H9 (cell line): ENCODE measurements around the gene PITRM1. TPM values are rescaled to one million over a fixed set of nuclear protein-coding genes. Genes with fewer than 3 reads are reported as not detected.

Experiments used
- DNase-seq: peaks from one replicate; pipeline ENCODE4 v3.0.0-alpha.2; 2017
- H2AFZ ChIP-seq: one replicate; pipeline ENCODE4 v1.6.1; 2013; ENCODE audit warnings: mild to moderate bottlenecking, low read length, control low read depth, moderate library complexity
- H2AK5ac ChIP-seq: 2 replicates; pipeline ENCODE4 v1.6.1; 2013; ENCODE audit warnings: low read length, control low read depth, mixed read lengths; ENCODE audit not compliant: insufficient read length
- H2BK120ac ChIP-seq: one replicate; pipeline ENCODE4 v1.6.1; 2013; ENCODE audit warnings: low read depth, mild to moderate bottlenecking, low read length, control low read depth, inconsistent platforms; ENCODE audit not compliant: poor library complexity, severe bottlenecking
- H2BK12ac ChIP-seq: 2 replicates; pipeline ENCODE4 v1.6.1; 2013; ENCODE audit warnings: low read length, control low read depth, mixed read lengths, low read depth; ENCODE audit not compliant: insufficient read length
- H2BK15ac ChIP-seq: 2 replicates; pipeline ENCODE4 v1.6.1; 2013; ENCODE audit warnings: low read depth, low read length, control low read depth
- H2BK20ac ChIP-seq: one replicate; pipeline ENCODE4 v1.6.1; 2013; ENCODE audit warnings: low read depth, mild to moderate bottlenecking, low read length, control low read depth, inconsistent platforms; ENCODE audit not compliant: poor library complexity, severe bottlenecking
- H2BK5ac ChIP-seq: 2 replicates; pipeline ENCODE4 v1.6.1; 2013; ENCODE audit warnings: low read length, control low read depth, mixed read lengths; ENCODE audit not compliant: insufficient read length
- H3K14ac ChIP-seq: 2 replicates; pipeline ENCODE4 v1.6.1; 2013; ENCODE audit warnings: low read length, control low read depth; ENCODE audit not compliant: insufficient read depth
- H3K18ac ChIP-seq: 2 replicates; pipeline ENCODE4 v1.6.1; 2013; ENCODE audit warnings: low read depth, mild to moderate bottlenecking, mixed read lengths, low read length, control low read depth; ENCODE audit not compliant: insufficient read length
- H3K23ac ChIP-seq: 2 replicates; pipeline ENCODE4 v1.6.1; 2013; ENCODE audit warnings: low read length, control low read depth, mixed read lengths, low read depth; ENCODE audit not compliant: insufficient read length
- H3K23me2 ChIP-seq: 2 replicates; pipeline ENCODE4 v1.6.1; 2013; ENCODE audit warnings: low read depth, mild to moderate bottlenecking, mixed read lengths, low read length, control low read depth; ENCODE audit not compliant: insufficient read length, poor library complexity, severe bottlenecking
- H3K27ac ChIP-seq: 2 replicates; pipeline ENCODE4 v1.5.1; 2013; ENCODE audit warnings: low read length, control low read depth, mixed read lengths, low read depth; ENCODE audit not compliant: insufficient read length
- H3K27me3 ChIP-seq: 2 replicates; pipeline ENCODE4 v1.6.1; 2013; ENCODE audit warnings: low read length, control low read depth, inconsistent platforms; ENCODE audit not compliant: insufficient read depth
- H3K4ac ChIP-seq: 2 replicates; pipeline ENCODE4 v1.6.1; 2013; ENCODE audit warnings: low read depth, mild to moderate bottlenecking, control low read depth, inconsistent platforms, low read length, moderate library complexity
- H3K4me1 ChIP-seq: 2 replicates; pipeline ENCODE4 v1.6.1; 2013; ENCODE audit warnings: low read length, control low read depth, inconsistent platforms; ENCODE audit not compliant: insufficient read depth
- H3K4me2 ChIP-seq: 2 replicates; pipeline ENCODE4 v1.6.1; 2013; ENCODE audit warnings: low read length, control low read depth, mixed read lengths; ENCODE audit not compliant: insufficient read length, insufficient read depth
- H3K56ac ChIP-seq: 2 replicates; pipeline ENCODE4 v1.6.1; 2013; ENCODE audit warnings: low read depth, mild to moderate bottlenecking, mixed read lengths, low read length, control low read depth; ENCODE audit not compliant: insufficient read length
- H3K79me1 ChIP-seq: 2 replicates; pipeline ENCODE4 v1.6.1; 2013; ENCODE audit warnings: low read depth, mild to moderate bottlenecking, moderate library complexity, low read length, control low read depth, inconsistent platforms; ENCODE audit not compliant: insufficient read depth, poor library complexity, severe bottlenecking
- H3K79me2 ChIP-seq: 2 replicates; pipeline ENCODE4 v1.6.1; 2013; ENCODE audit warnings: low read length, control low read depth, inconsistent platforms; ENCODE audit not compliant: insufficient read depth
- H3K9ac ChIP-seq: 2 replicates; pipeline ENCODE4 v1.6.1; 2013; ENCODE audit warnings: low read length, control low read depth, mixed read lengths; ENCODE audit not compliant: insufficient read length; ENCODE audit errors: extremely low read depth
- H3K9me3 ChIP-seq: one replicate; pipeline ENCODE4 v1.6.1; 2013; ENCODE audit warnings: low read depth, low read length, inconsistent platforms; ENCODE audit not compliant: control insufficient read depth
- H3T11ph ChIP-seq: one replicate; pipeline ENCODE4 v1.6.1; 2013; ENCODE audit warnings: mild to moderate bottlenecking, low read length, control low read depth, inconsistent platforms
- H4K20me1 ChIP-seq: one replicate; pipeline ENCODE4 v1.6.1; 2013; ENCODE audit not compliant: control insufficient read depth, insufficient read length, insufficient read depth
- H4K5ac ChIP-seq: 2 replicates; pipeline ENCODE4 v1.6.1; 2013; ENCODE audit warnings: low read depth, mild to moderate bottlenecking, mixed read lengths, low read length, control low read depth; ENCODE audit not compliant: insufficient read length
- H4K8ac ChIP-seq: replicated peaks from 2 replicates; pipeline ENCODE4 v1.6.1; 2013; ENCODE audit warnings: low read length, control low read depth, mixed read lengths, low read depth; ENCODE audit not compliant: insufficient read length
- H4K91ac ChIP-seq: 2 replicates; pipeline ENCODE4 v1.6.1; 2013; ENCODE audit warnings: low read depth, mild to moderate bottlenecking, moderate library complexity, mixed read lengths, low read length, control low read depth; ENCODE audit not compliant: insufficient read length
- H3K27ac Mint-ChIP-seq, 3 experiments: 2 replicates in 2 of 3; 3 replicates in 1 of 3; pipeline ENCODE4 v1.8.0; 2020 to 2021; ENCODE audit warnings: mixed read lengths in 3 of 3, mild to moderate bottlenecking in 1 of 3, moderate library complexity in 1 of 3
- H3K27me3 Mint-ChIP-seq: 2 replicates; pipeline ENCODE4 v1.8.0; 2021; ENCODE audit warnings: low read depth, mild to moderate bottlenecking, moderate library complexity, mixed read lengths
- H3K36me3 Mint-ChIP-seq, 3 experiments: 2 replicates in 2 of 3; 3 replicates in 1 of 3; pipeline ENCODE4 v1.8.0; 2020 to 2021; ENCODE audit warnings: low read depth in 3 of 3, mixed read lengths in 3 of 3; ENCODE audit not compliant: insufficient read depth in 1 of 3
- H3K4me1 Mint-ChIP-seq, 2 experiments: 2 replicates each; pipeline ENCODE4 v1.8.0; 2020; ENCODE audit warnings: mixed read lengths in 2 of 2
- H3K4me3 Mint-ChIP-seq, 2 experiments: 2 replicates in 1 of 2; 3 replicates in 1 of 2; pipeline ENCODE4 v1.8.0; 2020 to 2021; ENCODE audit warnings: mild to moderate bottlenecking in 2 of 2, mixed read lengths in 2 of 2, moderate library complexity in 1 of 2
- H3K9me3 Mint-ChIP-seq, 2 experiments: 2 replicates in 1 of 2; 3 replicates in 1 of 2; pipeline ENCODE4 v1.8.0; 2020; ENCODE audit warnings: mild to moderate bottlenecking in 2 of 2, mixed read lengths in 2 of 2, moderate library complexity in 1 of 2
- CTCF ChIP-seq: fragments of 200-600 bp; sonication (generic); conservative IDR thresholded peaks from 3 replicates; pipeline ENCODE4 v1.8.0; 2021; ENCODE audit warnings: antibody characterized with exemption, mild to moderate bottlenecking
- WGBS: extraction: QIAGEN DNeasy Blood & Tissue Kit; methylation state at CpG from one replicate; pipeline ENCODE4 v1.1.7; 2013; ENCODE audit warnings: missing lambda C conversion rate, low lambda C conversion rate, mixed read lengths; ENCODE audit not compliant: insufficient read length; ENCODE audit errors: extremely low coverage; 5-methylcytosine and 5-hydroxymethylcytosine counted together
- total RNA-seq: library from RNA; stranded (reverse); gene quantifications from 2 replicates; pipeline ENCODE4 v1.2.1, GENCODE V29; 2021

Gene PITRM1
- total RNA-seq, 1 experiment from 2014 or later: 27.8 TPM

GRCh38 chr10:3151889-3152565, 20.6 kb downstream of the PITRM1 start:
- Histone ChIP-seq H2AK5ac (no peak overlapping the region), H3T11ph (no peak overlapping the region), H3K23me2 (no peaks in the 10 kb centered on the region), H2BK5ac (no peak overlapping the region), H2BK12ac (no peak overlapping the region), H3K9me3 (no peaks in the 10 kb centered on the region), H3K56ac (no peak overlapping the region), H2BK20ac (no peak overlapping the region), H4K91ac (no peak overlapping the region), H3K79me1 (no peaks in the 10 kb centered on the region), H4K5ac (no peak overlapping the region), H3K4me2 (no peak overlapping the region), H2BK120ac (no peak overlapping the region), H3K27me3 (no peaks in the 10 kb centered on the region), H2AFZ (no peak overlapping the region), H4K20me1 (no peaks in the 10 kb centered on the region), H2BK15ac (no peak overlapping the region), H3K4ac (no peak overlapping the region), H3K4me1 (no peaks in the 10 kb centered on the region), H3K79me2 (no peaks in the 10 kb centered on the region), H3K14ac (no peak overlapping the region), H3K9ac (no peak overlapping the region), H3K27ac (no peak overlapping the region), H3K23ac (no peak overlapping the region), H3K18ac (no peak overlapping the region), H4K8ac (no peak overlapping the region)
- no peaks in the 10 kb centered on the region for H3K27me3 Mint-ChIP-seq
- no peaks in the 10 kb centered on the region for H3K4me1 Mint-ChIP-seq
- no CpG with 5 or more reads among the region's 13 CpGs for WGBS
- peaks cover 19 to 73% (median 57%) of the 10 kb centered on the region in 3 experiments; a peak in 6 of 7 replicates for H3K36me3 Mint-ChIP-seq
- no peak for DNase-seq
- H3K27ac Mint-ChIP-seq: no peak overlapping the region; a peak in 1 of 7 replicates
- H3K9me3 Mint-ChIP-seq: no peaks in the 10 kb centered on the region
- TF ChIP-seq CTCF: no peak
- H3K4me3 Mint-ChIP-seq: no peak overlapping the region; a peak in 1 of 5 replicates
